ENCODE data around the gene PRKCH. TPM values are rescaled to one million over a fixed set of nuclear protein-coding genes. Genes with fewer than 3 reads are reported as not detected.
A peak's percentile ranks its signal among the peaks of the same experiment; 100 is the strongest.

PRKCH gene
- total and polyA plus RNA-seq, 3 experiments from 2014 or later = 165 to 369 (median 166) TPM

DNA sequence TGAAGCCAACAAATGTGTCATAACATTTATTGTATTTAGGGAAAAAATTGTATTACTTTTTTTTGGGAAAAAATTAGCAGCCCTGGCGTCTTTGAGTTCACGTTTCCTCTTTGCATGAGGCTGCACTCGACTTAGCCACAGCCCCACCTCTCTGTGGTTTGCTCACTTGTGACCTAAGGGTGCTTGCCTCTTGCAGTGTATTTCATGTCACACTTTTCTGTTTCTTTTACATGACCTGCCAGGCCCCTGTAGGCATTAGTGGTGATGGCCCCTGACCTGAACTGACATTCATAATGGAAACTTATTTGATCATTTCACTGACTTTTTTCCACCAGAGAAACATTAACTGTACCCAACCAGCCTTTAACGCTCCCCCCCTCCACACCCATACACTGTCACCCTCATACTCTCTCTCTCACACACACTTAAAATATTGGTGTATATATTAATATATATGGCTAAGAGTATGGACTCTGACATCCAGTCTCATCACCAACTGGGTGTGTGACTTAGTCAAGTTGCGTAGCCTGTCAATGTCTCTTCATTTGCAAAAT lies 122.9 kb downstream of the PRKCH start:
- H3K36me3 Mint-ChIP-seq = peaks cover 6 to 59% (median 22%) of the 10 kb centered on the region in 3 donors

DNA sequence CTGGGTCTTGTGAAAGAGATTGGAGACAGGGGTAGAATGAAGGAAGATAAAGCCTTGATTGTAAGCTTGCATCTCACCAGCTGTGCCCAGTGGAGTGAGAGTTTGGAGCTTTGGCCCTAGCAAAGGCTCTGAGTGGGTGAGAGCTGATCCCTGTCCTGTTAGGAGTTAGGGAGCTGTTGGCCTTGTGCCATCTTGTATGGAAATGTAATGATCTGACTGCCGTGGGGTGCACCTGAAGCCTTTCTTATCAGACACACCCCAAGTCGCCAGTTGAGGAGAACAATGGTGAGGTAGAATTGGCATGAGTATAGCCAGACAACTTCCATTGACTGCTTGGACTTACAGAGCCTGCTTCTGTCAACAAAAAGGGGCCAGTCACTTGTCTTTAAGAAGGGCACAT lies 130.1 kb downstream of the PRKCH start:
- Histone ChIP-seq H3K9me3 (ENCODE audit: low read length) (no peaks in the 10 kb centered on the region), H3K36me3 (ENCODE audit: insufficient read depth, low read length) (peaks cover 27% of the 10 kb centered on the region), H3K4me3 (ENCODE audit: low read length) (no peak overlapping the region), H3K4me1 (ENCODE audit: insufficient read depth, low read length) (peaks cover 100% of the 10 kb centered on the region), H3K27ac (ENCODE audit: low read depth, low read length) (no peak overlapping the region), H3K27me3 (ENCODE audit: insufficient read depth, low read length, poor library complexity, severe bottlenecking) (no peaks in the 10 kb centered on the region)
- no peak for DNase-seq
- Mint-ChIP-seq H3K27me3 (peaks cover 0 to 2% of the 10 kb centered on the region in 2 donors), H3K9me3 (peaks cover 0 to 2% (median 0%) of the 10 kb centered on the region in 5 donors), H3K4me1 (peaks cover 95 to 99% (median 99%) of the 10 kb centered on the region in 3 donors), H3K36me3 (peaks cover 10 to 94% (median 35%) of the 10 kb centered on the region in 3 donors), H3K27ac (peak overlapping the region; percentile 76 to 98 (median 90)), H3K4me3 (peak overlapping the region in 6 of 7 donors; percentile 69 to 84 (median 77))
- ChIA-PET CTCF (interaction anchor here (0.9 to 2.6 kb wide), 11 partner anchors 10 to 182 kb away, joined by 3 to 14 read pairs (median 4); partner anchors contain the start of genes PRKCH and TMEM30B), POLR2A (interaction anchor here (0.6 to 2.8 kb wide), 6 partner anchors 35 to 171 kb away, joined by 3 to 10 read pairs (median 4); partner anchors contain the start of genes PRKCH and TMEM30B)

More for the DNA sequence above, 122.9 kb downstream of the PRKCH start:
- H3K9me3 ChIP-seq (ENCODE audit: low read length) = no peaks in the 10 kb centered on the region
- peak overlapping the region; percentile 86 to 97 (median 92) for H3K27ac Mint-ChIP-seq
- peaks cover 97% of the 10 kb centered on the region for H3K4me1 ChIP-seq (ENCODE audit: insufficient read depth, low read length)
- POLR2A ChIA-PET = interaction anchor here (0.9 kb wide), 1 partner anchor 41 kb away, joined by 3 read pairs; no protein-coding TSS in a partner anchor
- H3K4me1 Mint-ChIP-seq = peaks cover 90 to 98% (median 98%) of the 10 kb centered on the region in 3 donors
- H3K36me3 ChIP-seq (ENCODE audit: insufficient read depth, low read length) = peaks cover 28% of the 10 kb centered on the region
- H3K4me3 ChIP-seq (ENCODE audit: low read length) = no peak overlapping the region
- no peak overlapping the region for H3K27ac ChIP-seq (ENCODE audit: low read depth, low read length)
- H3K9me3 Mint-ChIP-seq = peaks cover 0 to 2% (median 0%) of the 10 kb centered on the region in 5 donors
- CTCF ChIA-PET = no interaction called here
- peak; percentile 52 to 84 (median 65) for DNase-seq
- H3K4me3 Mint-ChIP-seq = peak overlapping the region; percentile 17 to 91 (median 77)
- H3K27me3 ChIP-seq (ENCODE audit: insufficient read depth, low read length, poor library complexity, severe bottlenecking) = no peaks in the 10 kb centered on the region
- no peaks in the 10 kb centered on the region for H3K27me3 Mint-ChIP-seq

DNA sequence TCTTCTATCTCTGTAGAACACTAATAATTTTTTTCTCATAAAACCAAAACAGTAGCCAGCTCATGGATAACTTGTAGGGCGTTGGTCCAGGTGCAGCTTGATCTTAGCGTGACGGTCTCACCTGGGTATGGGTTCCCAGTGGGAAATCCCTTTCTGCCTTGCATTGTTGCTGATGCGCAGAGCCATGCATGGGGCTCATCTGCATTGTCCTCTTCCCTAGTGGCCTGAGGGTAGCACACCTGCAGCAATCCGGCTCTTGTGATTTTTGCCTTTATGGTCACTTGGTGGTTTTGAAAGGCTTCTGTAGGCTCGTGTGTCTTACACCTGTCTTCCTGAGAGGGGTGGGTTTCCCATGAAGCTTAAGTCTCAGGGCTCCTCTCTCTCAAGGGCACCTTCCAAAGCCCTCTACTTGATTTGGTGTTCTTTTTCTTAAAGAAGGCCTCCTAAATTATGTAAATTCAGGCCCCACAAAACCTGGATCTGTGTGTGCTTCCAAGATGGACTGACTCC lies 130.6 kb downstream of the PRKCH start:
- ChIA-PET CTCF (interaction anchor here (0.7 to 2.6 kb wide), 14 partner anchors 9 to 182 kb away, joined by 3 to 14 read pairs (median 4); partner anchors contain the start of genes PRKCH and TMEM30B), POLR2A (interaction anchor here (1.2 to 2.8 kb wide), 7 partner anchors 35 to 171 kb away, joined by 3 to 10 read pairs (median 4); partner anchors contain the start of genes PRKCH and TMEM30B)
- Histone ChIP-seq H3K27ac (ENCODE audit: low read depth, low read length) (no peak overlapping the region), H3K4me1 (ENCODE audit: insufficient read depth, low read length) (peaks cover 100% of the 10 kb centered on the region), H3K36me3 (ENCODE audit: insufficient read depth, low read length) (peaks cover 25% of the 10 kb centered on the region), H3K27me3 (ENCODE audit: insufficient read depth, low read length, poor library complexity, severe bottlenecking) (no peaks in the 10 kb centered on the region), H3K9me3 (ENCODE audit: low read length) (no peaks in the 10 kb centered on the region), H3K4me3 (ENCODE audit: low read length) (no peak overlapping the region)
- Mint-ChIP-seq H3K4me3 (peak overlapping the region; percentile 12 to 84 (median 77)), H3K9me3 (peaks cover 0 to 2% (median 0%) of the 10 kb centered on the region in 5 donors), H3K4me1 (peaks cover 95 to 99% (median 99%) of the 10 kb centered on the region in 3 donors), H3K27me3 (peaks cover 0 to 4% of the 10 kb centered on the region in 2 donors), H3K36me3 (peaks cover 13 to 95% (median 37%) of the 10 kb centered on the region in 3 donors), H3K27ac (peak overlapping the region; percentile 76 to 98 (median 90))
- DNase-seq = no peak

- H3K4me3 Mint-ChIP-seq = peak overlapping the region; percentile 12 to 84 (median 77)
- Histone ChIP-seq H3K27me3 (ENCODE audit: insufficient read depth, low read length, poor library complexity, severe bottlenecking) (no peaks in the 10 kb centered on the region), H3K9me3 (ENCODE audit: low read length) (no peaks in the 10 kb centered on the region), H3K4me3 (ENCODE audit: low read length) (peak overlapping the region; percentile 48), H3K4me1 (ENCODE audit: insufficient read depth, low read length) (peaks cover 98% of the 10 kb centered on the region), H3K36me3 (ENCODE audit: insufficient read depth, low read length) (peaks cover 30% of the 10 kb centered on the region), H3K27ac (ENCODE audit: low read depth, low read length) (no peak overlapping the region)
- ChIA-PET CTCF (interaction anchor here (0.7 to 2.6 kb wide), 14 partner anchors 8 to 183 kb away, joined by 3 to 14 read pairs (median 4); partner anchors contain the start of genes PRKCH and TMEM30B), POLR2A (interaction anchor here (0.8 to 2.8 kb wide), 8 partner anchors 49 to 172 kb away, joined by 3 to 10 read pairs (median 4); partner anchors contain the start of genes PRKCH and TMEM30B)
- DNase-seq = peak; percentile 29 to 79 (median 75)
- H3K4me1 Mint-ChIP-seq = peaks cover 95 to 99% (median 98%) of the 10 kb centered on the region in 3 donors
- peak overlapping the region; percentile 76 to 98 (median 90) for H3K27ac Mint-ChIP-seq
- peaks cover 0 to 2% (median 0%) of the 10 kb centered on the region in 5 donors for H3K9me3 Mint-ChIP-seq
- H3K36me3 Mint-ChIP-seq = peaks cover 16 to 95% (median 40%) of the 10 kb centered on the region in 3 donors
- H3K27me3 Mint-ChIP-seq = peaks cover 0 to 4% of the 10 kb centered on the region in 2 donors
Measured at GRCh38 chr14:61452452-61452851, 131.1 kb downstream of the PRKCH start.

GRCh38 chr14:61453103-61453767 lies 131.9 kb downstream of the PRKCH start:
- Histone ChIP-seq H3K4me1 (ENCODE audit: insufficient read depth, low read length) (peaks cover 91% of the 10 kb centered on the region), H3K27me3 (ENCODE audit: insufficient read depth, low read length, poor library complexity, severe bottlenecking) (no peaks in the 10 kb centered on the region), H3K36me3 (ENCODE audit: insufficient read depth, low read length) (peaks cover 38% of the 10 kb centered on the region), H3K27ac (ENCODE audit: low read depth, low read length) (no peak overlapping the region), H3K4me3 (ENCODE audit: low read length) (peak overlapping the region; percentile 48), H3K9me3 (ENCODE audit: low read length) (no peaks in the 10 kb centered on the region)
- Mint-ChIP-seq H3K27ac (peak overlapping the region; percentile 76 to 98 (median 91)), H3K4me1 (peaks cover 92 to 99% (median 93%) of the 10 kb centered on the region in 3 donors), H3K36me3 (peaks cover 24 to 96% (median 45%) of the 10 kb centered on the region in 3 donors), H3K27me3 (peaks cover 0 to 4% of the 10 kb centered on the region in 2 donors), H3K4me3 (peak overlapping the region; percentile 6 to 84 (median 77)), H3K9me3 (peaks cover 0 to 1% (median 0%) of the 10 kb centered on the region in 5 donors)
- DNase-seq = no peak
- POLR2A ChIA-PET = interaction anchor here (0.8 to 2.8 kb wide), 6 partner anchors 50 to 172 kb away, joined by 3 to 10 read pairs (median 4); partner anchors contain the start of genes PRKCH and TMEM30B
- CTCF ChIA-PET = interaction anchor here (0.8 to 2.6 kb wide), 6 partner anchors 8 to 184 kb away, joined by 3 to 14 read pairs (median 5); partner anchors contain the start of gene PRKCH

DNA sequence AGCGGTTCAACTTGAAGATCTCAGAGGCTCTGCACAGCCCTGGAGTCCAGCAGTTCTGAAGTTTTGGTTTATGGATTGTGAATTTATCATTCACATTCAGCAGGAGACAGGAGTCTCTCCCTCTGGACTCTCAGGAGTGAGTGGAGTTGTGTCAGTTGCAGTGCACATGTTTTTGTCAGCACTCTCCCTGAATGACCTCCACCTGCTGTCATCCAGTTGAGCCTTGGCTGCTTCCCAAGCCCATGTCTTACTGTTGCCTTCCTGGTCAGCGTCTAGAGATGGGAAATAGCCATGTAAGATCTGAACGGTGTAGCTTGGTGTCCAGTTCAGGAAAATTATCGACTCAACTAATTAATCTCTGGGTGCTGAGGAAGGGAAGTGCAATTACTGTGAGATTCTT lies 133.2 kb downstream of the PRKCH start:
- Mint-ChIP-seq H3K36me3 (peaks cover 37 to 96% (median 48%) of the 10 kb centered on the region in 3 donors), H3K27me3 (peaks cover 0 to 7% of the 10 kb centered on the region in 2 donors), H3K4me1 (peaks cover 90 to 99% (median 91%) of the 10 kb centered on the region in 3 donors), H3K4me3 (peak overlapping the region in 5 of 7 donors; percentile 19 to 82 (median 57)), H3K27ac (peak overlapping the region; percentile 72 to 98 (median 88)), H3K9me3 (no peaks in the 10 kb centered on the region)
- Histone ChIP-seq H3K27me3 (ENCODE audit: insufficient read depth, low read length, poor library complexity, severe bottlenecking) (no peaks in the 10 kb centered on the region), H3K27ac (ENCODE audit: low read depth, low read length) (no peak overlapping the region), H3K4me1 (ENCODE audit: insufficient read depth, low read length) (peaks cover 78% of the 10 kb centered on the region), H3K4me3 (ENCODE audit: low read length) (peak overlapping the region; percentile 23), H3K36me3 (ENCODE audit: insufficient read depth, low read length) (peaks cover 50% of the 10 kb centered on the region), H3K9me3 (ENCODE audit: low read length) (no peaks in the 10 kb centered on the region)
- no peak for DNase-seq
- ChIA-PET POLR2A (interaction anchor here (0.6 to 0.7 kb wide), 2 partner anchors 20 to 142 kb away, joined by 3 read pairs; no protein-coding TSS in a partner anchor), CTCF (interaction anchor here (1.2 to 1.5 kb wide), 3 partner anchors 12 to 108 kb away, joined by 3 to 4 read pairs (median 4); no protein-coding TSS in a partner anchor)

GRCh38 chr14:61455351-61455750 lies 134.0 kb downstream of the PRKCH start:
- no peak for DNase-seq
- H3K9me3 Mint-ChIP-seq = no peaks in the 10 kb centered on the region
- H3K27me3 Mint-ChIP-seq = peaks cover 0 to 7% of the 10 kb centered on the region in 2 donors
- Histone ChIP-seq H3K4me1 (ENCODE audit: insufficient read depth, low read length) (peaks cover 69% of the 10 kb centered on the region), H3K27me3 (ENCODE audit: insufficient read depth, low read length, poor library complexity, severe bottlenecking) (no peaks in the 10 kb centered on the region), H3K36me3 (ENCODE audit: insufficient read depth, low read length) (peaks cover 52% of the 10 kb centered on the region), H3K9me3 (ENCODE audit: low read length) (no peaks in the 10 kb centered on the region), H3K4me3 (ENCODE audit: low read length) (no peak overlapping the region), H3K27ac (ENCODE audit: low read depth, low read length) (no peak overlapping the region)
- POLR2A ChIA-PET = interaction anchor here (0.7 kb wide), 1 partner anchor 22 kb away, joined by 3 read pairs; no protein-coding TSS in a partner anchor
- H3K4me3 Mint-ChIP-seq = peak overlapping the region in 5 of 7 donors; percentile 34 to 82 (median 52)
- CTCF ChIA-PET = interaction anchor here (1.0 to 1.7 kb wide), 8 partner anchors 9 to 383 kb away, joined by 3 to 10 read pairs (median 4); no protein-coding TSS in a partner anchor
- H3K4me1 Mint-ChIP-seq = peaks cover 82 to 93% (median 87%) of the 10 kb centered on the region in 3 donors
- peaks cover 38 to 95% (median 46%) of the 10 kb centered on the region in 3 donors for H3K36me3 Mint-ChIP-seq
- H3K27ac Mint-ChIP-seq = peak overlapping the region in 7 of 8 donors; percentile 69 to 92 (median 86)
